OCI-LY7 (cell line): Measurements from ENCODE around the gene ABCC5.

Experiments used
- CTCF ChIP-seq: fragments of 200-600 bp; sonication (generic); conservative IDR thresholded peaks from 2 replicates; pipeline ENCODE4 v1.5.1; 2014; ENCODE audit warnings: mild to moderate bottlenecking, antibody characterized with exemption, low read length, moderate library complexity, mixed read lengths
- EZH2phosphoT487 ChIP-seq: fragments of 200-600 bp; sonication (generic); IDR thresholded peaks from 2 replicates; pipeline ENCODE4 v1.6.1; 2018; ENCODE audit warnings: low read depth, borderline replicate concordance, mild to moderate bottlenecking, mixed run types, antibody characterized with exemption, low read length, moderate library complexity, mixed read lengths

- no peak for TF ChIP-seq CTCF
- TF ChIP-seq EZH2phosphoT487: no peak
Observed at GRCh38 chr3:184052767-184053166, 35.1 kb upstream of the ABCC5 start, which contains the start of gene HTR3C.
